Loucy (cell line): ENCODE data around the gene APBA1.

Experiments
- H2AFZ ChIP-seq: fragments of 200-600 bp; sonication (generic); 2 replicates; pipeline ENCODE4 v1.6.0; 2016; ENCODE audit warnings: antibody characterized with exemption, mild to moderate bottlenecking, low read length, moderate library complexity
- H3F3A ChIP-seq: fragments of 200-600 bp; 2 replicates; pipeline ENCODE4 v1.6.0; 2016; ENCODE audit warnings: antibody characterized with exemption, low read depth, mild to moderate bottlenecking
- H3K27me3 ChIP-seq: fragments of 200-600 bp; sonication (generic); 2 replicates; pipeline ENCODE4 v1.6.1; 2014; ENCODE audit warnings: low read length, mild to moderate bottlenecking; ENCODE audit not compliant: insufficient read depth, poor library complexity, severe bottlenecking
- H3K36me3 ChIP-seq: fragments of 200-600 bp; sonication (generic); 2 replicates; pipeline ENCODE4 v1.6.1; 2016; ENCODE audit warnings: low read length; ENCODE audit not compliant: insufficient read depth
- H3K4me1 ChIP-seq: fragments of 200-600 bp; sonication (generic); 2 replicates; pipeline ENCODE4 v1.5.1; 2014; ENCODE audit warnings: low read length, mild to moderate bottlenecking; ENCODE audit not compliant: insufficient read depth, poor library complexity, severe bottlenecking
- H3K4me2 ChIP-seq: fragments of 200-600 bp; sonication (generic); 2 replicates; pipeline ENCODE4 v1.6.0; 2014; ENCODE audit warnings: antibody characterized with exemption, low read length, low read depth, mild to moderate bottlenecking; ENCODE audit not compliant: poor library complexity, severe bottlenecking
- H3K4me3 ChIP-seq: fragments of 200-600 bp; sonication (generic); 2 replicates; pipeline ENCODE4 v1.5.1; 2014; ENCODE audit warnings: low read length, mild to moderate bottlenecking, mixed read lengths; ENCODE audit not compliant: poor library complexity, severe bottlenecking
- H3K79me2 ChIP-seq: fragments of 200-600 bp; sonication (generic); 2 replicates; pipeline ENCODE4 v1.6.1; 2014; ENCODE audit warnings: low read length; ENCODE audit not compliant: insufficient read depth
- H3K9ac ChIP-seq: fragments of 200-600 bp; sonication (generic); 2 replicates; pipeline ENCODE4 v1.6.0; 2014; ENCODE audit warnings: mild to moderate bottlenecking, low read depth, low read length, moderate library complexity; ENCODE audit not compliant: poor library complexity, severe bottlenecking
- H3K9me2 ChIP-seq: fragments of 200-600 bp; sonication (generic); replicated peaks from 2 replicates; pipeline ENCODE4 v1.6.1; 2016; ENCODE audit warnings: low read depth, low read length, mixed read lengths
- H3K9me3 ChIP-seq: fragments of 200-600 bp; sonication (generic); 2 replicates; pipeline ENCODE4 v1.6.1; 2014; ENCODE audit warnings: mild to moderate bottlenecking, antibody characterized with exemption, low read length, low read depth; ENCODE audit not compliant: insufficient read depth
- H4K20me1 ChIP-seq: fragments of 200-600 bp; sonication (generic); 2 replicates; pipeline ENCODE4 v1.6.0; 2014; ENCODE audit warnings: antibody characterized with exemption, low read length, mild to moderate bottlenecking; ENCODE audit not compliant: insufficient read depth, poor library complexity, severe bottlenecking
- CTCF ChIP-seq: fragments of 200-600 bp; sonication (generic); conservative IDR thresholded peaks from 2 replicates; pipeline ENCODE4 v1.5.1; 2014; ENCODE audit warnings: mild to moderate bottlenecking, antibody characterized with exemption, low read length
- EZH2phosphoT487 ChIP-seq: fragments of 200-600 bp; IDR thresholded peaks from 2 replicates; pipeline ENCODE4 v1.6.1; 2018; ENCODE audit warnings: antibody characterized with exemption, mild to moderate bottlenecking, moderate library complexity, borderline replicate concordance

APBA1 gene

GRCh38 chr9:69649566-69650250 lies 22.5 kb downstream of the APBA1 start:
- Histone ChIP-seq H3K4me1 (peaks cover 79% of the 10 kb centered on the region), H2AFZ (0 out of 2 replicates have a peak overlapping the region, but pooled peaks have one; percentile 18), H3K79me2 (no peaks in the 10 kb centered on the region), H4K20me1 (no peaks in the 10 kb centered on the region), H3K9me3 (no peaks in the 10 kb centered on the region), H3K9ac (no peak overlapping the region), H3K4me3 (no peak overlapping the region), H3K27me3 (no peaks in the 10 kb centered on the region), H3K4me2 (no peak overlapping the region), H3K36me3 (no peaks in the 10 kb centered on the region), H3K9me2 (no peaks in the 10 kb centered on the region), H3F3A (no peaks in the 10 kb centered on the region)
- TF ChIP-seq CTCF, result no peak

DNA sequence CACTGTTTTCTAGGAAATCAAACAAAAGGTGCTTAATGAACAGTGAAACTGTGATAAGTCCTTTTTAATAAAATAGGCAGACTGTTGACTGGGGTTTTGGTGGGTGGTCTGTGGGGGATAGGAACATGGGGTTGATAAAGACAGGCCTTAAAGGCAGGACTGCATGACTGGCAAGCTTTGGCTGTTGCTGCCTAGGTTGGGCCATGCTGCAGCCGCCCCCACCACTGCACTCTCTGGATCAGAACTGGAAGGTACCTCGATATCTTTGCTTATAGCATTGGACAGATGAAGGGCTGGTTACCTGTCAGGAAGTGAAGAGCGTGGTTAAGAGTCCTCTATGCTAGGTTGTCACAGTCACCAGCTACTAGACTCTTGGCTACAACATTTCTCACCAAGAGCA lies 24.4 kb downstream of the APBA1 start:
- Histone ChIP-seq H3K27me3 (no peaks in the 10 kb centered on the region), H3K79me2 (no peaks in the 10 kb centered on the region), H3K4me3 (peak overlapping the region; percentile 5), H4K20me1 (no peaks in the 10 kb centered on the region), H3K4me2 (peak overlapping the region; percentile 29), H3K9me2 (no peaks in the 10 kb centered on the region), H3K36me3 (no peaks in the 10 kb centered on the region), H3K9me3 (no peaks in the 10 kb centered on the region), H3F3A (no peaks in the 10 kb centered on the region), H3K9ac (peak overlapping the region; percentile 16), H3K4me1 (peaks cover 76% of the 10 kb centered on the region), H2AFZ (no peak overlapping the region)
- TF ChIP-seq CTCF (no peak), EZH2phosphoT487 (no peak)

DNA sequence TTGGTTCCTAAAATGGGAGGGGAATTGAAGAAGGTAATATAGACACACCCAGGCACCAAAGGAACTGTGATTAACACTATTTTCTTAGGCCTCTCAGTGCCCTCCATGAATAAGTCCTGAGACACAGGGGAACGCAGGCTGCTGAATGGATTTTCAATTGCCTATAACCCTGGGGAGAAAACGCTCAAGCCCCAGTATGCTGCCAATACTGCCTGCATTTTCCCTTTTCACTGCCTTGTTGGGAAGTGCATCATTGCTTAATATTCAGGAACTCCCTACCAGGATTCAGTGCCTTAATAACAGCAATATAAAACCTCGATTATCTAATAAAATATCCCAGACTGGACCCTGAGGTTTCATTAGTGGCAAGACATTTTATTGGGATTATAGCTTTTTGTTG lies 25.4 kb downstream of the APBA1 start:
- Histone ChIP-seq H3K9me2 (no peaks in the 10 kb centered on the region), H4K20me1 (no peaks in the 10 kb centered on the region), H3F3A (no peaks in the 10 kb centered on the region), H3K4me2 (peak overlapping the region; percentile 29), H3K9ac (peak overlapping the region; percentile 16), H3K79me2 (no peaks in the 10 kb centered on the region), H2AFZ (no peak overlapping the region), H3K36me3 (no peaks in the 10 kb centered on the region), H3K4me1 (peaks cover 66% of the 10 kb centered on the region), H3K9me3 (no peaks in the 10 kb centered on the region), H3K27me3 (no peaks in the 10 kb centered on the region), H3K4me3 (no peak overlapping the region)
- TF ChIP-seq CTCF, result no peak
